ENCODE results near the gene PTPRN2. TPM values are rescaled to one million over a fixed set of nuclear protein-coding genes. Genes with fewer than 3 reads are reported as not detected.

PTPRN2 gene
- total RNA-seq, 4 donors from 2014 or later, result 6.6 to 10.7 (median 8.2) TPM

- no peak for TF ChIP-seq POLR2A (IDR thresholded peaks at IDR 0.05)
- TF ChIP-seq CTCF (IDR thresholded peaks at IDR 0.05), result no peak
- no peak for TF ChIP-seq EP300 (IDR thresholded peaks at IDR 0.05)
- Histone ChIP-seq H3K27me3 (no peaks in the 10 kb centered on the region), H3K36me3 (no peaks in the 10 kb centered on the region), H3K4me1 (no peaks in the 10 kb centered on the region), H3K27ac (no peak overlapping the region), H3K9me3 (peaks cover 0 to 28% (median 0%) of the 10 kb centered on the region in 4 donors), H3K4me3 (no peak overlapping the region)
- WGBS, 2 donors, result 96% methylated on average over 15 of the region's 15 CpGs
- DNase-seq (ENCODE audit: low spot score in 2 of 2), result no peak
These were observed 787.3 kb downstream of the PTPRN2 start for GRCh38 chr7:157800281-157800680.

- no peak for DNase-seq (ENCODE audit: low spot score in 2 of 2)
- H3K27ac ChIP-seq, result no peak overlapping the region
- no peak for TF ChIP-seq CTCF (IDR thresholded peaks at IDR 0.05)
- H3K36me3 ChIP-seq, result no peaks in the 10 kb centered on the region
- peaks cover 0 to 32% (median 0%) of the 10 kb centered on the region in 4 donors for H3K9me3 ChIP-seq
- H3K27me3 ChIP-seq, result no peaks in the 10 kb centered on the region
- no peaks in the 10 kb centered on the region for H3K4me1 ChIP-seq
- 76 to 79% methylated on average over 19 of the region's 19 CpGs for WGBS, 2 donors
- no peak overlapping the region for H3K4me3 ChIP-seq
These were observed 788.4 kb downstream of the PTPRN2 start for GRCh38 chr7:157799076-157799685.

- no peaks in the 10 kb centered on the region for H3K4me1 ChIP-seq
- no peaks in the 10 kb centered on the region for H3K36me3 ChIP-seq
- TF ChIP-seq POLR2A (IDR thresholded peaks at IDR 0.05) (no peak), EP300 (IDR thresholded peaks at IDR 0.05) (no peak), CTCF (IDR thresholded peaks at IDR 0.05) (no peak)
- H3K27ac ChIP-seq, result no peak overlapping the region
- H3K4me3 ChIP-seq, result no peak overlapping the region
- 63 to 75% methylated on average over 12 of the region's 12 CpGs for WGBS, 2 donors
- DNase-seq (ENCODE audit: low spot score in 2 of 2), result no peak
- H3K9me3 ChIP-seq, result peaks cover 0 to 17% (median 0%) of the 10 kb centered on the region in 4 donors
- no peaks in the 10 kb centered on the region for H3K27me3 ChIP-seq
These were observed 790.3 kb downstream of the PTPRN2 start for GRCh38 chr7:157797361-157797760.

GRCh38 chr7:157796846-157797245, 790.8 kb downstream of the PTPRN2 start:
- DNase-seq (ENCODE audit: low spot score in 2 of 2), result no peak
- Histone ChIP-seq H3K4me3 (no peak overlapping the region), H3K9me3 (peaks cover 0 to 13% (median 0%) of the 10 kb centered on the region in 4 donors), H3K4me1 (no peaks in the 10 kb centered on the region), H3K27me3 (no peaks in the 10 kb centered on the region), H3K36me3 (no peaks in the 10 kb centered on the region), H3K27ac (no peak overlapping the region)
- TF ChIP-seq POLR2A (IDR thresholded peaks at IDR 0.05), result no peak
- no peak for TF ChIP-seq EP300 (IDR thresholded peaks at IDR 0.05)
- no peak for TF ChIP-seq CTCF (IDR thresholded peaks at IDR 0.05)
- WGBS, 2 donors, result 90 to 92% methylated on average over 19 of the region's 19 CpGs

- Histone ChIP-seq H3K36me3 (no peaks in the 10 kb centered on the region), H3K4me1 (no peaks in the 10 kb centered on the region), H3K27ac (no peak overlapping the region), H3K9me3 (peaks cover 0 to 15% (median 0%) of the 10 kb centered on the region in 4 donors), H3K27me3 (no peaks in the 10 kb centered on the region), H3K4me3 (no peak overlapping the region)
- WGBS, 2 donors, result 84 to 89% methylated on average over 13 of the region's 13 CpGs
- TF ChIP-seq CTCF (IDR thresholded peaks at IDR 0.05), result no peak
- TF ChIP-seq EP300 (IDR thresholded peaks at IDR 0.05), result no peak
- no peak for TF ChIP-seq POLR2A (IDR thresholded peaks at IDR 0.05)
- no peak for DNase-seq (ENCODE audit: low spot score in 2 of 2)
These were observed 792.0 kb downstream of the PTPRN2 start for GRCh38 chr7:157795643-157796042.
